Measurements from ENCODE around the gene DBP.

Gene DBP

DNA sequence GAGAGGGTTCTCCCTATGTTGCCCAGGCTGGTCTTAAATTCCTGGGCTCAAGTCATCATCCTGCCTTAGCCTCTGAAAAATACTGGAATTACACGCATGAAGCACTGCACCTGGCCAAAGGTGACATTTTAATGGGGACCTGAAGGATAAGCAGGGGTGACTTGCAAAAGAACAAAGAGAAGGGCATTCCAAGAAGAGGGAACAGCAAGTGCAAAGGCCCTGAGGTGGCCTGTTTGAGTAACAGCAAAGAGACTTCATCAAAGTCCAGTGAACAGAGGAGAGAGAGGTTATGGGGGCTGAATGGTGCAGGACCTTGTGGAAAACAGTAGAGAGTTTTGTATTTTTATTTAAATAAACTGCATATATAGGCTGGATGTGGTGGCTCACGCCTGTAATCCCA is 4.7 kb upstream of the DBP start:
- Histone ChIP-seq H3K4me3 (IDR thresholded peaks at IDR 0.05; ENCODE audit: insufficient read depth, low read depth, low read length) (no peak overlapping the region), H3K4me2 (no peak overlapping the region), H3K4me1 (ENCODE audit: low read depth, poor library complexity, severe bottlenecking) (peaks cover 23% of the 10 kb centered on the region), H3K36me3 (ENCODE audit: insufficient read depth) (no peaks in the 10 kb centered on the region), H3K27me3 (ENCODE audit: insufficient read depth, low read depth) (peaks cover 9% of the 10 kb centered on the region; the same call in 1 of the 2 replicates), H3K9ac (no peak overlapping the region), H3K27ac (no peak overlapping the region), H2AFZ (ENCODE audit: low read depth) (no peak overlapping the region), H3K79me2 (ENCODE audit: insufficient read depth, low read depth) (no peaks in the 10 kb centered on the region), H4K20me1 (ENCODE audit: insufficient read depth) (no peaks in the 10 kb centered on the region)
- TF ChIP-seq, protein P1, sequence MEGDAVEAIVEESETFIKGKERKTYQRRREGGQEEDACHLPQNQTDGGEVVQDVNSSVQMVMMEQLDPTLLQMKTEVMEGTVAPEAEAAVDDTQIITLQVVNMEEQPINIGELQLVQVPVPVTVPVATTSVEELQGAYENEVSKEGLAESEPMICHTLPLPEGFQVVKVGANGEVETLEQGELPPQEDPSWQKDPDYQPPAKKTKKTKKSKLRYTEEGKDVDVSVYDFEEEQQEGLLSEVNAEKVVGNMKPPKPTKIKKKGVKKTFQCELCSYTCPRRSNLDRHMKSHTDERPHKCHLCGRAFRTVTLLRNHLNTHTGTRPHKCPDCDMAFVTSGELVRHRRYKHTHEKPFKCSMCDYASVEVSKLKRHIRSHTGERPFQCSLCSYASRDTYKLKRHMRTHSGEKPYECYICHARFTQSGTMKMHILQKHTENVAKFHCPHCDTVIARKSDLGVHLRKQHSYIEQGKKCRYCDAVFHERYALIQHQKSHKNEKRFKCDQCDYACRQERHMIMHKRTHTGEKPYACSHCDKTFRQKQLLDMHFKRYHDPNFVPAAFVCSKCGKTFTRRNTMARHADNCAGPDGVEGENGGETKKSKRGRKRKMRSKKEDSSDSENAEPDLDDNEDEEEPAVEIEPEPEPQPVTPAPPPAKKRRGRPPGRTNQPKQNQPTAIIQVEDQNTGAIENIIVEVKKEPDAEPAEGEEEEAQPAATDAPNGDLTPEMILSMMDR (conservative IDR thresholded peaks at IDR 0.05; ENCODE audit: low read depth, low read length): no peak

DNA sequence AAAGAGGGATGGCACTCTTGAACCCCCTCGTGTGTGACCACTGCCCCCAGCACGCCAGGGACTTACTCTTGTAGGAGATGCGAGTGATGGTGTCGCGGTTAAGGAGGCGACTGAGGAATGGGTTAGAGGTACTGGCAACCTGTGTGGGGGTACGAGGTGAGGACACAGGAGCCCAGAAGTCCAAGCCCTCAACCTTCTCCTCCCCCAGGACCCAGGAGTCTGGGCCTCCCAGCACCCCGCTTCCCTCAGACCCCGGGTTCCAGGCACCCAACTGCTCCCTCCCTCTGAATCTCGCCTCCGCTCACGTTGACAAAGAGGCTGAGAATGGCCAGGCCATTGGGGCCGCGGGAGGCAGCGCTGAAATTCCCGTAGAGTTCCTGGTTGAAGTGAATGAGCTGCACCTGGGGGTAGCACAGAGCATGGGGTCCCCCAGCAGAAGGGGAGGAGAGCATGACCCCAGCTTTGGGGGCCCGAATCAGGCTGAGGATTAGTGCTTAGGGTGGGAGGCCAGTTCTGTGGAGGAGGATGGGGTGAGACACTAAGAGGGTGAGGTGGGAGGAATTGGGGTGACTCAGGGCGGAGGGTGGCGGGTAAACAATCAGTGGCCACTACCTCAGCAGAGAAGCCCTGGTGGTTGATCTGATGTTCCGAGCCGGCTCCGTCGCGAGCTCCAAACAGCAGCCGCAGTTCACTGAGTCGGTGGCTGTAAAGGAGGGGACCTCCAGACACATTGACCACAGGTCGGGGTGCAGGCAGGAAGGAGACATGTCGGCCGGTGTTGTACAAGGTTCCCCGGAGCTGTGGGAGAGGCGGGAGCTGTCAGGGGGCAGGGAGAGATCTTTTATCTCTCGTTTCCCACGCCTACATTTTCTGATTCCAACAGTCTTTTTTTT is 2.5 kb upstream of the DBP start:
- no peak overlapping the region for H3K27ac ChIP-seq

DNA sequence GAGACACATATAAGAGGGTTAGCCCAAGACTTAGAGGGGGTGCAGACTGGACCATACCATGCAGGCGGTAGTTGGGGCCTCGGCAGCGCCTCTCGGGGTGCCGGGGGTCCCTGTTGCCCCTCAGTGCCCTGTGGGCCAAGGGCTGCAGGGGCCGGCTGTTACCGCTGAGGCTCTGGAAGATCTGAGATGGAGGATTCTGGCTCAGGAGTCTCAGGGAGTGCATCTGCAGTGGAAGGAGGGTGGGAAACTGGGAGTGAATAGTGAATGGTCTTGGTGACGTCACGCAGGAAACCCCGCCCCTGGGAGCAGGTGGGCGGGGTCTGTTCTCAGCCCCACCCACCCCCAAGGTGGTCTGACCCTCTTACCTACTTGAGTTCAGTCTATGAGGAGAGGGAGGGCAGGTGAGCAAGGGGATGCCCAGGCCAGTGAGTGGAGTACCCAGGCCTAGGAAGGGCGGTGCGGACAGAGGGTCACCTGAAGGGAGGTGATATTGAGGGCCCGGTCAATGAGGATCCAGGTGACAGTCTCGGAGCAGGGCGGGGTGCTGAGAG is 1.7 kb upstream of the DBP start:
- no peak overlapping the region for H3K4me3 ChIP-seq (IDR thresholded peaks at IDR 0.05; ENCODE audit: insufficient read depth, low read depth, low read length)
- no peaks in the 10 kb centered on the region for H4K20me1 ChIP-seq (ENCODE audit: insufficient read depth)
- peaks cover 9% of the 10 kb centered on the region; the same call in 1 of the 2 replicates for H3K27me3 ChIP-seq (ENCODE audit: insufficient read depth, low read depth)
- peaks cover 27% of the 10 kb centered on the region for H3K4me1 ChIP-seq (ENCODE audit: low read depth, poor library complexity, severe bottlenecking)
- H3K4me2 ChIP-seq: peak overlapping the region; percentile 80
- peak overlapping the region; percentile 79; the same call in 1 of the 2 replicates for H2AFZ ChIP-seq (ENCODE audit: low read depth)
- H3K79me2 ChIP-seq (ENCODE audit: insufficient read depth, low read depth): no peaks in the 10 kb centered on the region
- TF ChIP-seq, protein P1 (conservative IDR thresholded peaks at IDR 0.05; ENCODE audit: low read depth, low read length): no peak
- no peak overlapping the region for H3K9ac ChIP-seq
- no peaks in the 10 kb centered on the region for H3K36me3 ChIP-seq (ENCODE audit: insufficient read depth)
- H3K27ac ChIP-seq: no peak overlapping the region

More for the DNA sequence above, 2.5 kb upstream of the DBP start:
- Histone ChIP-seq H3K36me3 (ENCODE audit: insufficient read depth) (no peaks in the 10 kb centered on the region), H3K4me3 (IDR thresholded peaks at IDR 0.05; ENCODE audit: insufficient read depth, low read depth, low read length) (no peak overlapping the region), H3K9ac (no peak overlapping the region), H4K20me1 (ENCODE audit: insufficient read depth) (no peaks in the 10 kb centered on the region), H3K27me3 (ENCODE audit: insufficient read depth, low read depth) (peaks cover 9% of the 10 kb centered on the region; the same call in 1 of the 2 replicates), H3K4me2 (no peak overlapping the region), H2AFZ (ENCODE audit: low read depth) (no peak overlapping the region), H3K79me2 (ENCODE audit: insufficient read depth, low read depth) (no peaks in the 10 kb centered on the region), H3K4me1 (ENCODE audit: low read depth, poor library complexity, severe bottlenecking) (peaks cover 20% of the 10 kb centered on the region)
- TF ChIP-seq, protein P1 (conservative IDR thresholded peaks at IDR 0.05; ENCODE audit: low read depth, low read length): no peak

DNA sequence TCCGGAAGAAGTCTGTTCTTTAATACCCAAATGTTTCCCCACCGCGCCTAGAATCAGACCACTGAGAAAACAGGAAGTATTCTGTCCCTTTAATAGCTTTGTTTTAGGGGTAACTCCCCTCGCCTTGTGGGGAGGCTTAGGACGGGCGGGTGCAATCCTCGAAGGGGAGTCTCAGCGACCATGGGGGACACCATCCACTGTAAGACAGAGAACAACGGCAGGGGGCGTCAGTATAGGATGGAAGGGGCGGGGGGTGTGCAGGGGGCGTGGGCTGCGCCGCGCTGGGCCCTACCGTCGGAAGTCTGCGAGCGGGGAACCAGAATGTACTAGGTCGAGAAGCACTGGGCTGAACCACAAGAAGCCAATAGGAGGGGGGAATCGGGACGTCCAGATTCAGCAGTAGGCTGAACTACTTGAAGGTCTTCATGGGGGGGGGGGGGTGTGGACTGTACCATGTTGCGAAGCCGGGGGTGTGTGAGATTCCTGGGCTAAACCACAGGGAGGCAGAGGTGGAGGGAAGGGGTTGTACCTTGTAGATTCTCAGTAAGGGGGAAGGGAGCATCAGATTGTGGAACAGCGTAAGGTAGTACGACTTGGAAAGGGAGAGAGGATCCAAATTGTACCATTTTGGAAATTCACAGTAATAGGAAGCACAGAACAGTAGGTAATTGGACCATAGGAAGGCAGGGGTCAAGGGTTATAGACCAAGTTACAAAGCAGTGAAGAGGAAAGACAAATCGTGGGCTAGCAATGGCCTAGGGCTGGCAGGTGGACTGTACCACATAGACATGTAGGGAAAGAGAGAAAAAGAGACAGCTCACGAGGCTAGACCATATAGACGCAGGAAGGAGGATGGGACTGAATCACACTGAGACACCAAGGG is 1.0 kb upstream of the DBP start:
- Histone ChIP-seq H3K4me3 (IDR thresholded peaks at IDR 0.05; ENCODE audit: insufficient read depth, low read depth, low read length) (peak overlapping the region; percentile 42), H3K27ac (peak overlapping the region; percentile 79), H4K20me1 (ENCODE audit: insufficient read depth) (no peaks in the 10 kb centered on the region), H3K4me2 (peak overlapping the region; percentile 80), H3K79me2 (ENCODE audit: insufficient read depth, low read depth) (no peaks in the 10 kb centered on the region), H2AFZ (ENCODE audit: low read depth) (peak overlapping the region; percentile 79; the same call in 1 of the 2 replicates), H3K36me3 (ENCODE audit: insufficient read depth) (no peaks in the 10 kb centered on the region), H3K27me3 (ENCODE audit: insufficient read depth, low read depth) (peaks cover 9% of the 10 kb centered on the region; the same call in 1 of the 2 replicates), H3K9ac (peak overlapping the region; percentile 74), H3K4me1 (ENCODE audit: low read depth, poor library complexity, severe bottlenecking) (peaks cover 35% of the 10 kb centered on the region)
- TF ChIP-seq, protein P1 (conservative IDR thresholded peaks at IDR 0.05; ENCODE audit: low read depth, low read length): peak; percentile 53

Data from KMS-11 (cell line).